GM20000 (cell line): ENCODE data around the gene CYTH1.
A peak's percentile ranks its signal among the peaks of the same experiment; 100 is the strongest.
"Not testable (repeated sequence)": the region's sequence is repeated elsewhere in the genome, so short reads cannot be mapped to it uniquely, and the experiment has no call there.

ENCODE experiments used
- DNase-seq: peaks from one replicate; pipeline ENCODE4 v3.0.0; 2012; ENCODE audit warnings: low spot score
- CTCF ChIP-seq: IDR thresholded peaks from 2 replicates; pipeline ENCODE4 v1.5.1; 2012; ENCODE audit warnings: mild to moderate bottlenecking, control low read depth; ENCODE audit errors: extremely low read depth, missing control alignments

The CYTH1 gene

DNA sequence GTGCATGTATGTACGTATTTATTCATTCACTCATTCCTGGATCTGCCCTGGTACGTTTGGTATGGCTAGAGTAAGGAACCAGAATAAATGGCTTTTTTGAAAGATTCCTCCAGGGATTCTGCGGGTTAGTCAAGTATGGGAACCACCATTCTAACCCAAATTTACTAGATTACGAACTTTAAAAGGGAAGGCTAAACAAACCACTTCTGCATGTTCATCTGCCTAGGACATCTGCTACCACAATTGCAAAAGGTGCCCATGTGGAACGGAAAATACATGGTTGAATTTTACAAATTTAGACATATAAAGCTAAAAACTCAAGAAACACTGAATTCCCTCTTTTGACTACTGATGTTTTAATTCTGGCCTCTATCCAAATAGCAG lies 22.1 kb downstream of the CYTH1 start:
- no peak for DNase-seq
- no peak for TF ChIP-seq CTCF

DNA sequence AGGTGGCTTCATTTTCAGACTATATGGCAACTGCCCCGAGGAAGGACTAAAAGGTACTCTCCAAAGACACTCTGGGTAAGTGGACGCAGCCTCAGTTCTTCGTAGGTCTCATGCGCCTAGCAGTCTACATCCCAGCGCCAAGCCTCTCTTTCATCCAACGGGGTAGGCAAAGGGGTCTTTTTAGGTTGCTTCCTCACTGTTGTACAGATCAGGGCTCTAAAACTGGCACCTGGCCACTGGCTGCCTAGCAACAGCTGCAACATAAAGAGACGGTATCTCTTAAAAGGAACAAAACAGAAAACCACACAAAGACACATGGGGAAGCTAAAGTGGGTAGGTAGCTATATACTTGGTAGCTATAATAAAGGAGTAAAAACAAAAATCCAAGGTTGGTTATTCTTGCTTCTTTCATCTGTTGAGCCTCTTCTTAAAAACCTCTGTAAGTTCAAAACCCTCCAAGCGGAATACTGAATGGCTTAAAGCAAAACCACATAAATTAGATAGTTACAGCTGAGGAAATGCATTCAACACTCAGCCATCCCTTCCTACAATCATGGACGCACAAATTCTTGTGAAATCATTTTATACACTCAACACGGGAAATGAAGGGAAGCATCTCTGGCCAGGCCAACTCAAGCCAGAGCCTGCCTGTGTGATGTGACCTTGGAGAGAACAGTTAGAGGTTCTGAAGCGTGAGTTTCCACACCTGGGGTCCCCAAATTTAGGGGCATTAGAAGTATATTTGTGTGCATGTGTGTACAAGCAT lies 22.7 kb downstream of the CYTH1 start:
- DNase-seq, result no peak
- TF ChIP-seq CTCF, result no peak

DNA sequence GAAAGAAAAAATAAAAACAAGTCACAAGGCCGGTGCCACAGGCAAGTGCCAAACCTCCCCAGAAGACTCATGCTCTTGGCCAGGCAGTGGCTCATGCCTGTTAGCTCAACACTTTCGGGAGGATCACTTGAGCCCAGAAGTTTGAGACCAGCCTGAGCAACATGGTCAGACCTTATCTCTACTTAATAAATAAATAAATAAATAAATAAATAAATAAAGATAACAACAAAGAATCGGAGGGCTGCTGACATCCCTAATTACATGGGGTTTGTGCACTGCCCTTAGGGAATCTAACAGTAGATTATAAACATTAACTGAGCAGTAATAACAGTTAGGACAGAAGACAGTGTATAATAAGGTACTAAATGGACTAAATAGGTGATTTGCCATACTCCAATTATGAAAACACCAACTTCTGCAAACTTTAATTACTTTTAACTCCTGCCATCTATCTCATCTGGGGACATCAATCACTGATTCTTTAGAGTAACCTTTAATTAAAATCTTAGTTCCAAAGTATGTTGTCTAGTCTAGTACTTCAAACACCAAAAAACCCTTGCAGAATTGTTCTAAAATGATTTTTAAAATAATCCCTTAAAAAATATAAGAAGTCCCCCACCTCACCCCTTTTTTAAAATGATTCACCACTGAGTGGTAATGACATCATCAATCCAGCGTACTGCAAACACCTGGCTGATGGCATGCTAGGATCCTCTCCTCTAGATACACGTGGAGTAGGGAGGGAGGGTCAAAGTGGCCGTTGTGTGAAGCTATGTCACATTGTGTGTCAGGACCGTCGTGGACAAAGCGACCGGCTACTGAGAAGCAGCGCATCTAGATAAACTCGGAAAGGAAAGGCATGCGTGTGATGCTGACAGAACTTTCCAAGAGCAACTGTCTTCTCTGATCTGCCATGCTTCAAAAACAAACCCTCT lies 28.5 kb downstream of the CYTH1 start:
- DNase-seq, result no peak
- no peak for TF ChIP-seq CTCF

GRCh38 chr17:78751447-78752161 lies 30.5 kb downstream of the CYTH1 start:
- no peak for DNase-seq
- TF ChIP-seq CTCF, result no peak

GRCh38 chr17:78751000-78751399 lies 31.1 kb downstream of the CYTH1 start:
- not testable (repeated sequence) for DNase-seq

- TF ChIP-seq CTCF, result no peak
Measured at GRCh38 chr17:78748730-78749317, 33.2 kb downstream of the CYTH1 start.

DNA sequence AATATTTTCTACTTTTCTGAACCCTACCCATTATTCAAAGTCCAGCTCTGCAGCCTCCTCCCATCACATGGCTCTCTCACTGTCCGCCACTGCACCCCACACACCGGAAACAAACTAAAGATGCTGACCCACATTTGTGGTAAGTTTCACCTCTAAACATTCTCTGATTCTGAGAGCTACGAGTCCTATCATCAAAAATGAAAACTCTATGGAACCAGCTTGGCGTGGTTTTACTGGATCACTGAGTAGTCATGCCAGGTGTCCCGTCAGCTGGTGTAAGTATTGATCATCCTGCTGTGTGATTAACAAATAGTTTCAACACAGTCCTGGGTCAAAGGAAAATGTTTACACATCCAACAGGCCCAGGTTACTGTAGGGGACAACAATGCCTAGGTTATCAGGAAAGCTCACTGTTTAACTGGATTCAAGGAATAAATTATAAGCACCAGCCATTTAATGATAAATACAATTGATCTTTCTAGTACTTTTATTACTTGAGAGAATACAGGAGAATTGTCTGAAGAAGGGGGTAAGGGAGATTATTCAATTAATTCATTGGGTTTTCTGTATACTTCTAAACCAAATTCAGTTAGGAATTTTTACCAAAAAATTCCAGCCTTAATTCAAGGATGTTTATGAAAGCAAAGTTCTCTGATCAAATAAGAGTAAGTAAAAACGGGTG lies 33.9 kb downstream of the CYTH1 start:
- DNase-seq, result peak; percentile 45
- TF ChIP-seq CTCF, result no peak

More at GRCh38 chr17:78748730-78749317, 33.2 kb downstream of the CYTH1 start:
- no peak for DNase-seq
